H1 (cell line): ENCODE measurements around the gene VSIR. TPM values are rescaled to one million over a fixed set of nuclear protein-coding genes. Genes with fewer than 3 reads are reported as not detected.

ENCODE experiments used
- CTCF ChIA-PET: fragments of 300-600 bp; sonication (Branson Sonifier 250); formaldehyde crosslinking; loops from one replicate; lab custom pipeline; 2021; ENCODE audit not compliant: partially characterized antibody; lab: Charles Lee
- POLR2A ChIA-PET: fragments of 300-600 bp; sonication (Branson Sonifier 250); formaldehyde crosslinking; loops from one replicate; lab custom pipeline; 2021; ENCODE audit warnings: inconsistent platforms; ENCODE audit not compliant: partially characterized antibody; lab: Charles Lee
- DNase-seq, 2 experiments: peaks; one replicate each; pipeline versions ENCODE4 v3.0.0 to v3.0.0-alpha.2; 2010 to 2022; ENCODE audit warnings: low spot score in 2 of 2, low read depth in 1 of 2, mixed read lengths in 1 of 2
- FAIRE-seq: peaks from 2 replicates; lab custom pipeline; 2011; peaks lifted over from hg19 to GRCh38; lab: Jason Lieb, UNC
- H2AFZ ChIP-seq: 2 replicates; pipeline ENCODE4 v1.8.1; 2012; ENCODE audit warnings: low read length, inconsistent platforms
- H2AK5ac ChIP-seq: 2 replicates; pipeline ENCODE4 v1.6.1; 2013; ENCODE audit warnings: low read depth, low read length
- H2BK120ac ChIP-seq: replicated peaks from 2 replicates; pipeline ENCODE3; 2013; ENCODE audit warnings: low read depth, low read length, inconsistent platforms
- H2BK12ac ChIP-seq: 2 replicates; pipeline ENCODE4 v1.6.1; 2013; ENCODE audit warnings: low read depth, low read length
- H2BK15ac ChIP-seq: 2 replicates; pipeline ENCODE4 v1.6.1; 2013; ENCODE audit warnings: low read length
- H2BK20ac ChIP-seq: 2 replicates; pipeline ENCODE4 v1.6.1; 2013; ENCODE audit warnings: low read length
- H2BK5ac ChIP-seq: 2 replicates; pipeline ENCODE4 v1.6.1; 2013; ENCODE audit warnings: low read depth, low read length
- H3K14ac ChIP-seq: 2 replicates; pipeline ENCODE4 v1.6.1; 2013; ENCODE audit warnings: inconsistent platforms; ENCODE audit not compliant: insufficient read length
- H3K18ac ChIP-seq: 2 replicates; pipeline ENCODE4 v1.6.1; 2013; ENCODE audit warnings: low read length; ENCODE audit errors: extremely low read depth
- H3K23ac ChIP-seq: 2 replicates; pipeline ENCODE4 v1.6.1; 2013; ENCODE audit warnings: inconsistent platforms; ENCODE audit not compliant: insufficient read length
- H3K23me2 ChIP-seq: 2 replicates; pipeline ENCODE4 v1.6.1; 2013; ENCODE audit warnings: low read depth, low read length
- H3K27ac ChIP-seq: 2 replicates; pipeline ENCODE4 v1.6.1; 2011; ENCODE audit warnings: low read depth, low read length, inconsistent platforms
- H3K27me3 ChIP-seq, 4 experiments: replicated peaks in 1 of 4; 1 replicate in 1 of 4; 2 replicates in 3 of 4; pipeline versions ENCODE4 v1.6.1 to v1.8.1; 2011 to 2013; ENCODE audit warnings: low read length in 3 of 4, mild to moderate bottlenecking in 3 of 4, inconsistent platforms in 2 of 4, mixed read lengths in 2 of 4, moderate library complexity in 1 of 4; ENCODE audit not compliant: control insufficient read depth in 3 of 4, insufficient read depth in 3 of 4; ENCODE audit errors: extremely low read depth in 1 of 4
- H3K36me3 ChIP-seq, 4 experiments: 2 replicates each; pipeline versions ENCODE4 v1.6.1 to v1.8.1; 2011 to 2013; ENCODE audit warnings: mild to moderate bottlenecking in 4 of 4, low read length in 3 of 4, moderate library complexity in 2 of 4, control low read depth in 1 of 4, inconsistent platforms in 1 of 4; ENCODE audit not compliant: insufficient read depth in 4 of 4, control insufficient read depth in 2 of 4
- H3K4ac ChIP-seq: replicated peaks from 2 replicates; pipeline ENCODE3; 2013; ENCODE audit warnings: low read length, low read depth, mixed read lengths, inconsistent platforms; ENCODE audit not compliant: insufficient read length
- H3K4me1 ChIP-seq, 4 experiments: replicated peaks in 1 of 4; 1 replicate in 1 of 4; 2 replicates in 3 of 4; pipeline versions ENCODE4 v1.6.1 to v1.8.1; 2011 to 2013; ENCODE audit warnings: low read length in 3 of 4, inconsistent platforms in 2 of 4, mixed read lengths in 1 of 4; ENCODE audit not compliant: insufficient read depth in 4 of 4, control insufficient read depth in 3 of 4
- H3K4me2 ChIP-seq, 2 experiments: 2 replicates each; pipeline versions ENCODE4 v1.6.1 to v1.8.1; 2011 to 2013; ENCODE audit warnings: low read depth in 2 of 2, low read length in 2 of 2, control low read depth in 1 of 2, inconsistent platforms in 1 of 2, mild to moderate bottlenecking in 1 of 2; ENCODE audit not compliant: insufficient read depth in 1 of 2
- H3K4me3 ChIP-seq, 4 experiments: fragments of 200-600, 300-600 bp in 1 of 4; sonication (generic), shearing (Covaris generic), sonication (Bioruptor Twin) in 1 of 4; 2 replicates each; pipeline versions ENCODE4 v1.5.1 to v1.8.1; 2011 to 2016; ENCODE audit warnings: low read length in 4 of 4, low read depth in 3 of 4, control low read depth in 2 of 4, inconsistent platforms in 2 of 4, mild to moderate bottlenecking in 2 of 4, mixed read lengths in 1 of 4, moderate library complexity in 1 of 4; ENCODE audit not compliant: insufficient read depth in 2 of 4; ENCODE audit errors: extremely low read depth in 1 of 4
- H3K56ac ChIP-seq: replicated peaks from 2 replicates; pipeline ENCODE3; 2013; ENCODE audit warnings: low read depth, mild to moderate bottlenecking, mixed read lengths, low read length, inconsistent platforms; ENCODE audit not compliant: insufficient read length
- H3K79me1 ChIP-seq: 2 replicates; pipeline ENCODE4 v1.6.1; 2013; ENCODE audit warnings: low read depth, low read length, control low read depth
- H3K79me2 ChIP-seq, 2 experiments: 2 replicates each; pipeline versions ENCODE4 v1.6.1 to v1.8.1; 2012 to 2013; ENCODE audit warnings: low read length in 2 of 2, mild to moderate bottlenecking in 2 of 2, inconsistent platforms in 1 of 2; ENCODE audit not compliant: insufficient read depth in 2 of 2, control insufficient read depth in 1 of 2
- H3K9ac ChIP-seq, 4 experiments: replicated peaks in 1 of 4; 1 replicate in 1 of 4; 2 replicates in 3 of 4; pipeline versions ENCODE4 v1.6.1 to v1.8.1; 2011 to 2013; ENCODE audit warnings: low read depth in 3 of 4, low read length in 3 of 4, control low read depth in 2 of 4, mild to moderate bottlenecking in 2 of 4, moderate library complexity in 2 of 4, inconsistent platforms in 1 of 4; ENCODE audit errors: extremely low read depth in 1 of 4
- H3K9me3 ChIP-seq, 2 experiments: 2 replicates each; pipeline versions ENCODE4 v1.6.1 to v1.8.1; 2012 to 2013; ENCODE audit warnings: mild to moderate bottlenecking in 2 of 2, moderate library complexity in 2 of 2, control low read depth in 1 of 2, inconsistent platforms in 1 of 2, low read depth in 1 of 2, low read length in 1 of 2, mixed read lengths in 1 of 2; ENCODE audit not compliant: insufficient read depth in 2 of 2
- H4K20me1 ChIP-seq, 2 experiments: replicated peaks in 1 of 2; 2 replicates each; pipeline versions ENCODE3 to v1.8.1; 2011 to 2013; ENCODE audit warnings: inconsistent platforms in 2 of 2, low read length in 2 of 2, mild to moderate bottlenecking in 1 of 2; ENCODE audit not compliant: insufficient read depth in 2 of 2, control insufficient read depth in 1 of 2
- H4K5ac ChIP-seq: 2 replicates; pipeline ENCODE4 v1.6.1; 2013; ENCODE audit warnings: low read length, low read depth, mixed read lengths, inconsistent platforms; ENCODE audit not compliant: insufficient read length
- H4K8ac ChIP-seq: 2 replicates; pipeline ENCODE4 v1.8.0; 2013; ENCODE audit warnings: mild to moderate bottlenecking, moderate library complexity, low read length, inconsistent platforms; ENCODE audit not compliant: insufficient read depth; ENCODE audit errors: extremely low read depth
- H4K91ac ChIP-seq: replicated peaks from 2 replicates; pipeline ENCODE3; 2013; ENCODE audit warnings: low read length, mixed read lengths, inconsistent platforms; ENCODE audit not compliant: insufficient read length
- BRCA1 ChIP-seq: IDR thresholded peaks from 2 replicates; pipeline ENCODE4 v1.6.1; 2012; ENCODE audit warnings: low read depth, low read length, improper control_type of control experiment
- CHD1 ChIP-seq: IDR thresholded peaks from 2 replicates; pipeline ENCODE4 v1.6.1; 2012; ENCODE audit warnings: low read depth, low read length, improper control_type of control experiment
- EGR1 ChIP-seq: IDR thresholded peaks from 2 replicates; pipeline ENCODE4 v1.6.1; 2011; ENCODE audit warnings: low read depth, low read length, borderline replicate concordance
- NANOG ChIP-seq: IDR thresholded peaks from 2 replicates; pipeline ENCODE4 v1.6.1; 2011; ENCODE audit warnings: low read length, low read depth, mild to moderate bottlenecking, inconsistent platforms; ENCODE audit not compliant: insufficient read depth, poor library complexity, severe bottlenecking
- POLR2A ChIP-seq, 2 experiments: IDR thresholded peaks; 1 replicate in 1 of 2; 2 replicates in 1 of 2; pipeline ENCODE4 v1.6.1; 2011; ENCODE audit warnings: low read depth in 2 of 2, low read length in 2 of 2, mild to moderate bottlenecking in 2 of 2; ENCODE audit errors: control extremely low read depth in 1 of 2
- WGBS, 2 experiments: shearing (Covaris generic) in 1 of 2; methylation state at CpG; one replicate each; pipeline versions ENCODE4 v1.1.6 to v1.1.7; 2013 to 2015; ENCODE audit warnings: low lambda C conversion rate in 2 of 2, mixed read lengths in 2 of 2, inconsistent platforms in 1 of 2, low coverage in 1 of 2, missing lambda C conversion rate in 1 of 2; ENCODE audit not compliant: insufficient replicate concordance in 2 of 2, insufficient coverage in 1 of 2, insufficient read length in 1 of 2; ENCODE audit errors: extremely low coverage in 1 of 2, missing lambda C conversion rate in 1 of 2; 5-methylcytosine and 5-hydroxymethylcytosine counted together
- polyA plus RNA-seq, 7 experiments: library from polyadenylated mRNA; depleted of rRNA in 3 of 7; stranded (reverse) in 5 of 7; unstranded in 2 of 7; fragments of >200 nt in 5 of 7; fragments of 200-250 nt in 2 of 7; gene quantifications; 1 replicate in 5 of 7; 2 replicates in 1 of 7; 4 replicates in 1 of 7; pipeline versions ENCODE4 v1.2.1 to v1.2.3, GENCODE V29; 2011 to 2013; ENCODE audit warnings: missing spikeins in 2 of 7, mixed read lengths in 2 of 7
- total RNA-seq: library from RNA; stranded (reverse); fragmentation: NEBNext Ultra II Directional; extraction: Animal tissue kit (Norgen Biotek cat#: 25700); gene quantifications from 2 replicates; pipeline ENCODE4 v1.2.1, GENCODE V29; 2021

Gene VSIR
- total and polyA plus RNA-seq, 2 of the 8 experiments (the other 6 are each of a cell fraction or from before 2014, with no cell fraction given) = 0.33 TPM; not detected in 1

DNA sequence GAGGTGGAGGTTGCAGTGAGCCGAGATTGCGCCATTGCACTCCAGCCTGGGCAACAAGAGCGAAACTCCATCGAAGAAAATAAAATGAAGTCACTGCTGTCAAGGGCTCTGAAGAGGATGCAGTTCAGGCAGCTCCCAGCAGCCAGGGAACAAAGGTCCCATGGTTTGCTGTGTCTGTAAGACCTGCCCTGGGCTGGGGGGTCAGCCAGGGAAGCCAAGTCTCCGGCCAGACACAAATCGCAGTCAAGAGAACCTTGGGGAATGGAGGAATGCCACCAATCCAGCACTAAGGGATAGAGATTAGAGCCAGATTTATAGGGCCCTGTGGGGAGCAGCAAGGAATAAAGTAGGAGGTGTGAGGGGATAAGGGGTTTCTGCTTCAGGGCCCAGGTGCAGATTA is 28.9 kb upstream of the VSIR start:
- POLR2A ChIA-PET = interaction anchor here (1.8 kb wide), 1 partner anchor 12 kb away, joined by 4 read pairs; no protein-coding TSS in a partner anchor
- no peak overlapping the region for H3K4me3 ChIP-seq
- no peak overlapping the region for H2BK20ac ChIP-seq
- no peak for TF ChIP-seq EGR1
- TF ChIP-seq BRCA1 = no peak
- no peak for TF ChIP-seq POLR2A (IDR thresholded peaks at IDR 0.05; ENCODE audit: control extremely low read depth in 1 of 2, low read depth in 2 of 2, low read length in 2 of 2)
- no peak for TF ChIP-seq CHD1
- no peak for TF ChIP-seq NANOG
- TF ChIP-seq, all 59 proteins: peak for 0
- peaks cover 0 to 2% of the 10 kb centered on the region in 2 experiments for H4K20me1 ChIP-seq
- no peak overlapping the region for H3K9ac ChIP-seq
- no peak for DNase-seq
- H4K8ac ChIP-seq = no peak overlapping the region
- no peaks in the 10 kb centered on the region for H3K9me3 ChIP-seq
- H3K79me2 ChIP-seq = no peaks in the 10 kb centered on the region
- no peak overlapping the region for H3K14ac ChIP-seq
- no peak overlapping the region for H3K23ac ChIP-seq
- H2BK5ac ChIP-seq = no peak overlapping the region
- FAIRE-seq = no peak
- H3K56ac ChIP-seq = no peak overlapping the region
- no peaks in the 10 kb centered on the region for H3K23me2 ChIP-seq
- H2AK5ac ChIP-seq = no peak overlapping the region
- no peak overlapping the region for H3K27ac ChIP-seq
- H3K4me1 ChIP-seq = peaks cover 0 to 7% (median 3%) of the 10 kb centered on the region in 4 experiments; a peak in 5 of 7 replicates
- WGBS, 2 experiments = 100% methylated on average over 5 of the region's 6 CpGs; no CpG with 5 or more reads in 1 of the 2 experiments
- peaks cover 0 to 15% (median 10%) of the 10 kb centered on the region in 4 experiments; a peak in 6 of 7 replicates for H3K27me3 ChIP-seq
- no peak overlapping the region for H3K18ac ChIP-seq
- no peak overlapping the region for H2BK120ac ChIP-seq
- H3K79me1 ChIP-seq = no peaks in the 10 kb centered on the region
- no peak overlapping the region for H3K4ac ChIP-seq
- H2BK12ac ChIP-seq = no peak overlapping the region
- no peak overlapping the region for H2AFZ ChIP-seq
- H2BK15ac ChIP-seq = no peak overlapping the region
- no peaks in the 10 kb centered on the region for H3K36me3 ChIP-seq
- H3K4me2 ChIP-seq = no peak overlapping the region
- CTCF ChIA-PET = interaction anchor here (1.1 to 1.6 kb wide), 2 partner anchors 9 to 27 kb away, joined by 3 to 5 read pairs; no protein-coding TSS in a partner anchor
- no peak overlapping the region for H4K5ac ChIP-seq
- H4K91ac ChIP-seq = no peak overlapping the region
